ENCODE results near the gene GPR37L1.
"Not testable (repeated sequence)": the region's sequence is repeated elsewhere in the genome, so short reads cannot be mapped to it uniquely, and the experiment has no call there.

Gene GPR37L1

GRCh38 chr1:202107801-202108731 is 14.7 kb upstream of the GPR37L1 start:
- DNase-seq (ENCODE audit: low spot score): no peak

GRCh38 chr1:202110977-202111376 is 11.7 kb upstream of the GPR37L1 start:
- DNase-seq (ENCODE audit: low spot score): no peak

- not testable (repeated sequence) for DNase-seq (ENCODE audit: low spot score)
Observed at GRCh38 chr1:202111589-202111988, 11.1 kb upstream of the GPR37L1 start.

GRCh38 chr1:202112859-202113689 is 9.6 kb upstream of the GPR37L1 start:
- DNase-seq (ENCODE audit: low spot score): no peak

- DNase-seq (ENCODE audit: low spot score): no peak
Observed at GRCh38 chr1:202113690-202114300, 8.9 kb upstream of the GPR37L1 start.

- DNase-seq (ENCODE audit: low spot score): no peak
Observed at GRCh38 chr1:202116287-202116686, 6.4 kb upstream of the GPR37L1 start.

GRCh38 chr1:202117898-202118371 is 4.8 kb upstream of the GPR37L1 start:
- no peak for DNase-seq (ENCODE audit: low spot score)

GRCh38 chr1:202121006-202121405 is 1.7 kb upstream of the GPR37L1 start:
- no peak for DNase-seq (ENCODE audit: low spot score)

GRCh38 chr1:202123336-202123813 is 658 bp downstream of the GPR37L1 start:
- DNase-seq (ENCODE audit: low spot score): no peak

- DNase-seq (ENCODE audit: low spot score): no peak
Observed at GRCh38 chr1:202124142-202124541, 1.4 kb downstream of the GPR37L1 start.

- no peak for DNase-seq (ENCODE audit: low spot score)
Observed at GRCh38 chr1:202125611-202126010, 2.9 kb downstream of the GPR37L1 start.

GRCh38 chr1:202126426-202126825 is 3.7 kb downstream of the GPR37L1 start:
- DNase-seq (ENCODE audit: low spot score): no peak

- no peak for DNase-seq (ENCODE audit: low spot score)
Observed at GRCh38 chr1:202127061-202127460, 4.3 kb downstream of the GPR37L1 start.

GRCh38 chr1:202127836-202128622 is 5.3 kb downstream of the GPR37L1 start:
- DNase-seq (ENCODE audit: low spot score): no peak

GRCh38 chr1:202129453-202130296 is 7.0 kb downstream of the GPR37L1 start:
- no peak for DNase-seq (ENCODE audit: low spot score)

- no peak for DNase-seq (ENCODE audit: low spot score)
Observed at GRCh38 chr1:202130297-202130721, 7.6 kb downstream of the GPR37L1 start.

GRCh38 chr1:202130816-202131522 is 8.3 kb downstream of the GPR37L1 start:
- DNase-seq (ENCODE audit: low spot score): no peak

GRCh38 chr1:202131956-202132821 is 9.5 kb downstream of the GPR37L1 start:
- no peak for DNase-seq (ENCODE audit: low spot score)

- no peak for DNase-seq (ENCODE audit: low spot score)
Observed at GRCh38 chr1:202133001-202133400, 10.3 kb downstream of the GPR37L1 start.
